Small intestine (tissue), 16 donors: ENCODE results near the gene HES5. TPM values are rescaled to one million over a fixed set of nuclear protein-coding genes. Genes with fewer than 3 reads are reported as not detected.
"Not testable (repeated sequence)": the region's sequence is repeated elsewhere in the genome, so short reads cannot be mapped to it uniquely, and the experiment has no call there.

Experiments
- DNase-seq, 2 donors: peaks; one replicate each; pipeline versions ENCODE4 v3.0.0 to v3.0.0-alpha.2; 2013
- FAIRE-seq: peaks from 2 replicates; lab custom pipeline; 2012; peaks lifted over from hg19 to GRCh38; lab: Jason Lieb, UNC
- H3K27ac ChIP-seq, 3 donors: one replicate each; pipeline ENCODE4 v1.5.1; 2013; ENCODE audit warnings: low read length in 2 of 3, mild to moderate bottlenecking in 2 of 3, control low read depth in 1 of 3, inconsistent platforms in 1 of 3, low read depth in 1 of 3, moderate library complexity in 1 of 3
- H3K27me3 ChIP-seq, 3 donors: one replicate each; pipeline ENCODE4 v1.6.1; 2013; ENCODE audit warnings: low read length in 3 of 3, inconsistent platforms in 1 of 3; ENCODE audit not compliant: control insufficient read depth in 3 of 3, insufficient read depth in 3 of 3
- H3K36me3 ChIP-seq, 3 donors: one replicate each; pipeline ENCODE4 v1.6.1; 2013; ENCODE audit warnings: low read length in 3 of 3, inconsistent platforms in 1 of 3, low read depth in 1 of 3, mild to moderate bottlenecking in 1 of 3, moderate library complexity in 1 of 3; ENCODE audit not compliant: control insufficient read depth in 3 of 3, insufficient read depth in 2 of 3
- H3K4me1 ChIP-seq, 3 donors: one replicate each; pipeline ENCODE4 v1.6.1; 2013; ENCODE audit warnings: low read length in 2 of 3, inconsistent platforms in 1 of 3, low read depth in 1 of 3, mild to moderate bottlenecking in 1 of 3, moderate library complexity in 1 of 3; ENCODE audit not compliant: control insufficient read depth in 3 of 3, insufficient read depth in 2 of 3
- H3K4me3 ChIP-seq, 3 donors: one replicate each; pipeline ENCODE4 v1.5.1; 2013; ENCODE audit warnings: low read length in 3 of 3, control low read depth in 1 of 3, inconsistent platforms in 1 of 3, low read depth in 1 of 3, mild to moderate bottlenecking in 1 of 3, moderate library complexity in 1 of 3
- H3K9me3 ChIP-seq, 2 donors: one replicate each; pipeline ENCODE4 v1.6.1; 2013; ENCODE audit warnings: low read depth in 1 of 2, low read length in 1 of 2; ENCODE audit not compliant: control insufficient read depth in 2 of 2, insufficient read depth in 1 of 2
- WGBS, 3 donors: extraction: QIAGEN DNeasy Blood & Tissue Kit; methylation state at CpG; one replicate each; pipeline ENCODE4 v1.1.7; 2013; 5-methylcytosine and 5-hydroxymethylcytosine counted together
- long read RNA-seq, 10 donors: transcript quantifications; one replicate each; lab custom pipeline, GENCODE V29; 2026
- polyA plus RNA-seq, 4 donors: library from polyadenylated mRNA; stranded (reverse) in 3 of 4; unstranded in 1 of 4; fragments of 200-250 nt in 3 of 4; fragments of 120-200 nt in 1 of 4; gene quantifications; one replicate each; pipeline versions ENCODE4 v1.2.1 to v1.2.3, GENCODE V29; 2013
- donor health status: healthy with polysubstance abuse.
- donor health status: control.
- donor health status: control.
- donor health status: Bipolar disorder and iron deficiency.
- donor health status: healthy.

Gene HES5, protein sequence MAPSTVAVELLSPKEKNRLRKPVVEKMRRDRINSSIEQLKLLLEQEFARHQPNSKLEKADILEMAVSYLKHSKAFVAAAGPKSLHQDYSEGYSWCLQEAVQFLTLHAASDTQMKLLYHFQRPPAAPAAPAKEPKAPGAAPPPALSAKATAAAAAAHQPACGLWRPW
- polyA plus RNA-seq = under 1 TPM in 2 of 4 donors, not detected in 2; 0.19 to 0.30 TPM
- long read RNA-seq, donor 1 = 0 reads
- long read RNA-seq, donor 2 = 0 reads
- long read RNA-seq, donor 3 = 0 reads
- long read RNA-seq, donor 4 = 0 reads
- long read RNA-seq, donor 5 = 0 reads
- long read RNA-seq, donor 6 = 0 reads
- long read RNA-seq, donor 7 = 0 reads
- long read RNA-seq, donor 8 = 0 reads
- long read RNA-seq, donor 9 = 0 reads
- long read RNA-seq, donor 10 = 0 reads

DNA sequence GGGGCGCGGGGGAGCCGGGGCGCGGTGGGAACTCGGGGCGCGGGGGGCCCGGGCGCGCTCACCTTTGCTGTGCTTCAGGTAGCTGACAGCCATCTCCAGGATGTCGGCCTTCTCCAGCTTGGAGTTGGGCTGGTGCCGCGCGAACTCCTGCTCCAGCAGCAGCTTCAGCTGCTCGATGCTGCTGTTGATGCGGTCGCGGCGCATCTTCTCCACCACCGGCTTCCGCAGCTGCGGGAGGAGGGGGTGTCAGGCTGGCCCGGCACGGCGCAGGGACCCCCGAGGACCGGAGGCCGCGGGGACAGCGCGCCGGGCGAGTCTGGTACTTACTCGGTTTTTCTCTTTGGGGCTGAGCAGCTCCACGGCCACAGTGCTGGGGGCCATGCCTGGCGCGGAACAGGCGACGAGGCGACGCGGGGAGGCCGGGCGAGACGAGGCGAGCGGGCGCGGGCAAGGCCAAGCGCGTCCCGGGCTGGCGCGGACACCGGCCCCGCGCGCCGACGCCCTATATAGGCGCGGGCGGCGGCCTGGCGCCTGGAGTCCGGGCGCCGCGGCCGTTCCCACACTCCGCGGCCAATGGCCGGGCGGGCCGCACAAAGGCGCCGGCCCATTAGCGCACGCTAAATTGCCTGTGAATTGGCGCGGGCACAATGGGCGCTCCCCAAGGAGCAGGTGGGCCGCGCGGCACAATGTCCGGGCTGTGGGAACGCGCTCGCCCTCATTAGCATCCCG, at the start of gene HES5:
HES5 (minus strand) TSS at position 480 of the 729 bp plus-strand sequence; CDS start at position 381, 99 bp downstream.
- Histone ChIP-seq H3K36me3 (peaks cover 0 to 4% (median 0%) of the 10 kb centered on the region in 3 donors), H3K4me3 (peak within 1 kb of the TSS in 2 of 3 donors; percentile 14 to 42), H3K9me3 (no peaks in the 10 kb centered on the region), H3K4me1 (peaks cover 6 to 44% (median 13%) of the 10 kb centered on the region in 3 donors), H3K27ac (no peak within 1 kb of the TSS), H3K27me3 (peaks cover 0 to 65% (median 10%) of the 10 kb centered on the region in 3 donors)
- FAIRE-seq = no peak
- whole genome bisulfite sequencing, 3 donors = 1% methylated on average over 41 to 91 of the region's 91 CpGs
- peak in 1 of 2 donors; percentile 58 for DNase-seq

DNA sequence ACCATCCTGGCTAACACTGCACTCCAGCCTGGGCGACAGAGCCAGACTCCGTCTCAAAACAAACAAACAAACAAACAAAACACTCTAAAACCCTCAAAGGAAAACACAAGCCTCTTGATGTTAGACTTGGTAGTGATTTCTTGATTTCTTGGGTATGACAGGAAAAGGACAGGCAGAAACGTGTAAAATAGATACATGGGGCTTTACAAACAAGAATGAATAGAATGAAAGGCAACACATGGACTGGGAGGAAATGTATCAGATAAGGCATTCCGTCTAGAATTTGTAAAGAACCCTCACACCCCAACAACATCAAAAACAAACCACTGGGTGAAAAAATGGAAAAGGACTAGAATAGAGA, 48.7 kb upstream of the HES5 start:
- FAIRE-seq (no peak), DNase-seq (no peak)
- H3K4me3 ChIP-seq = no peak overlapping the region
- H3K4me1 ChIP-seq = peaks cover 3 to 60% (median 5%) of the 10 kb centered on the region in 3 donors
- H3K27me3 ChIP-seq = no peaks in the 10 kb centered on the region
- 32 to 54% (median 44%) methylated on average over 4 of the region's 4 CpGs for WGBS, 3 donors
- H3K27ac ChIP-seq = peak overlapping the region; percentile 75 to 97 (median 95)
- H3K9me3 ChIP-seq = peaks cover 0 to 15% of the 10 kb centered on the region in 2 donors
- peaks cover 0 to 5% (median 0%) of the 10 kb centered on the region in 3 donors for H3K36me3 ChIP-seq

DNA sequence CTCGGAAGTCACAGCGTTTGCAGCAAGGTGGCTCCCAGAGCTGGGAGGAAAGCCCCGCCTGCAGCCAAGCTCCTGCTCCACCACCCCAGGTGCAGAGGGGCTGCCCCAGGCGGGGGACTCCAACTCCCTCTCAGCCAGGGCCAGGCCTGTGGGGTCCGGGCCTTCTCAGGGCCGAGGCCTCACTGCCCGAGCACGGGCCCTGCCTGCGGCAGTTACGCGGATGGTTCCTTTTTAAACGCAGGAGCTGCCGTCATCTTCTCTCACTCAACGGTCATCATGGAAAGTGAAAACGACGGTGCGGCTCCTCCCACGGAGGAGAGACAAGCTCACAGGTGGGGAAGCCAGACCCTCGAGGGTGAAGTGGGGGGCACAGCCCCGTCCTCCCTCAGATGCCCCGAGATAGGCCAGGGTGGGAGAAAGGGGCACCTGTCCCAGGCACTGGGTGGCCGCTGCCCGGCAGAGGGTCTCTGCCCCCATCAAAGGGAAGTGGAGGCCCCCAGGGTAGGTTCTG, 47.6 kb upstream of the HES5 start:
- Histone ChIP-seq H3K9me3 (peaks cover 0 to 25% of the 10 kb centered on the region in 2 donors), H3K4me1 (peaks cover 0 to 49% (median 5%) of the 10 kb centered on the region in 3 donors), H3K27ac (peak overlapping the region; percentile 75 to 97 (median 95)), H3K4me3 (peak overlapping the region in 1 of 3 donors; percentile 33)
- not testable (repeated sequence) for H3K27me3 ChIP-seq, DNase-seq, H3K36me3 ChIP-seq, FAIRE-seq
- 41 to 55% (median 51%) methylated on average over 17 to 21 of the region's 23 CpGs for WGBS, 3 donors

DNA sequence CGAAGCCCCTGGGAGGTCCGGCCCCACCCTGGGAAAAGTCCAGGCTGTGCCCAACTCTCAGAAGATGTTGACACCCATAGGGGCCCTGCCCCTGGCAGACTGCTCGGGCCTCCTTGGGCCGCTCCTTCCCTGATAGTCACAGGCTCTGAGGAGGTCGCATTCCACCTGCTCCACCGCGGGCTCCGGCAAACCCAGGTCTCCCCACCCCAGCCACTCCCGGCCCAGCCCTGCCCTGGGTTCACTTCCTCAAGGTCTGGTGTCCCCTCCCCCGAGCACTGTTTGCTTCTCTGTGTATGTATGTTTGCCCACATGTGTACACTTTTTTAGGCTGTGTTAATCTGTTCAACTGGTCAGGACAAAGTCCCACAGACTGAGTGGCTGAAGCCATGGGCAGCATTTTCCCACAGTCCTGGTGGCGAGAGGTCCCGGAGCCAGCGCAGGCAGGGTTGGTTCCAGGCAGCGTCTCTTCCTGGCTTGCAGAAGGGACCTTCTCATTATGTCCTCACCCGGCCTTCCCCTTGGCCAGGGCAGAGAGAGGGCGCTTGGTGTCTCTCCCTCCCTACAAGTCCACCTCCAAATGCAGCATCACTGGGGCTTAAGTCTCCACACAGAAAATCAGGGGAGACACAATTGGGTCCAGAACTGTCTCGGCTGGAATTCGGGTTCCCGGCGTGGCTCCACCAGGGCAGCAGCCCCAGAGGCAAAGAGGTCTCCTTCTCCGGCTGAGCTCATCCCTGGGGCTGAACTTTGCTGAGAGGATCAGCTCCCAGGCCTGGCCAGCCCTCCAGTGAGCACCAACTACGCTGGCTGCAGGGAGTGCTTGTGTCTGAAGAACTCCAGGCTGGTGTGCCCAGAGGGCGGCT, 46.0 kb upstream of the HES5 start:
- peak; percentile 97 to 99 for DNase-seq
- Histone ChIP-seq H3K4me3 (peak overlapping the region in 2 of 3 donors; percentile 2 to 5), H3K4me1 (peaks cover 0 to 48% (median 7%) of the 10 kb centered on the region in 3 donors), H3K9me3 (peaks cover 0 to 40% of the 10 kb centered on the region in 2 donors), H3K27me3 (no peaks in the 10 kb centered on the region), H3K27ac (peak overlapping the region; percentile 84 to 98 (median 95)), H3K36me3 (no peaks in the 10 kb centered on the region)
- WGBS, 3 donors = 23 to 49% (median 34%) methylated on average over 23 of the region's 23 CpGs
- no peak for FAIRE-seq

DNA sequence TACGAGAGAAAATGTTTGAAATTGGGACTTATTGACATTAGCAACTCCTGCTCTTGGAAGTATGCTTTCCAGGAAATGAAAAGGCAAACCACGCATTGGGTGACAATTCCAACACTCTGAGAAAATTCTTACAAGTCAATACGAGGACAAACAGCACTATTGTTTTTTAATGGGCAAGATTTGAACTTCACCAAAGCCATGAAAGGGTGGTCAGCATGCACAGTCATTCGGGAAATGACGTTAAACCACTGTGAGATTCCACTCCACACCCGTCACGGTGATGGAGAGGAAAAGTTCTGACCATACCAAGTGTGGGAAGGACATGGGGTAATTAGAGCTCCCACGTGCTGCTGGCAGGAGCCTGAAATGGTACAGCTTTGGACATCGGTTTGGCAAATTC, 44.3 kb upstream of the HES5 start:
- Histone ChIP-seq H3K27ac (peak overlapping the region in 1 of 3 donors; percentile 5), H3K36me3 (peaks cover 0 to 5% (median 0%) of the 10 kb centered on the region in 3 donors), H3K4me1 (peaks cover 0 to 48% (median 7%) of the 10 kb centered on the region in 3 donors), H3K4me3 (no peak overlapping the region), H3K27me3 (no peaks in the 10 kb centered on the region), H3K9me3 (peaks cover 0 to 50% of the 10 kb centered on the region in 2 donors)
- no peak for FAIRE-seq
- WGBS, 3 donors = 86 to 94% (median 88%) methylated on average over 9 of the region's 9 CpGs
- DNase-seq = no peak

DNA sequence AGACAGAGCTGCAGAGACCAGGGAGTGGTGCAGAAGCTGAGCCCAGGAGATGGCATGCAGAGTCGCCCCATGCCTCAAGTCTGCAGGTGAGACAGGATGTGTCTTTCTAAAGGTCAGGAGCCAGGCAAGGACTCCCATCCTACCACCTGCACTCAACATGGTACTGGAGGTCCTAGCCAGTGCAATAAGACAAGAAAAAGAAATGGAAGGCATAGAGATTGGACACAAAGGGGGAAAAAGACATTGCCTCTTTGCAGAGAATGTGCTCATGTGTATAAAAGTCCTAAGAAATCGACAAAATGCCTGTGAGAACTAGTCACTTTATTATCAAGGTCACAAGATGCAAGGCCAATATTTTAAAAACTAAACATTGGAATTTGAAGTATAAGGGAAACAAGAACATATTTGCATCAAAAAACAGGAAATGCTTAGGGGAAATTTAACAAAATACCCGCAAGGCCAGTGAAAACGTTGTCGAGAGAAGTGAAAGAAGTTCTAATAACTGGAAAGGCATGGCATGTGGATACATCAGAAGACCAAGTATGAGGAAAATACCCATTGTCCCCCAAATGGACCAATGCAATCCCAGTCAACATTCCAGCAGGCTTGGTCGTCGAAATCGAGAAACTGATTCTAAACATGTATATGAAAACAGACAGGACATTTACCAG, 43.3 kb upstream of the HES5 start:
- FAIRE-seq = no peak
- Histone ChIP-seq H3K27me3 (no peaks in the 10 kb centered on the region), H3K36me3 (peaks cover 0 to 8% (median 0%) of the 10 kb centered on the region in 3 donors), H3K27ac (no peak overlapping the region), H3K4me1 (peaks cover 0 to 41% (median 2%) of the 10 kb centered on the region in 3 donors), H3K4me3 (no peak overlapping the region), H3K9me3 (peaks cover 0 to 50% of the 10 kb centered on the region in 2 donors)
- DNase-seq = no peak
- WGBS, 3 donors = 84 to 96% (median 87%) methylated on average over 8 of the region's 8 CpGs

DNA sequence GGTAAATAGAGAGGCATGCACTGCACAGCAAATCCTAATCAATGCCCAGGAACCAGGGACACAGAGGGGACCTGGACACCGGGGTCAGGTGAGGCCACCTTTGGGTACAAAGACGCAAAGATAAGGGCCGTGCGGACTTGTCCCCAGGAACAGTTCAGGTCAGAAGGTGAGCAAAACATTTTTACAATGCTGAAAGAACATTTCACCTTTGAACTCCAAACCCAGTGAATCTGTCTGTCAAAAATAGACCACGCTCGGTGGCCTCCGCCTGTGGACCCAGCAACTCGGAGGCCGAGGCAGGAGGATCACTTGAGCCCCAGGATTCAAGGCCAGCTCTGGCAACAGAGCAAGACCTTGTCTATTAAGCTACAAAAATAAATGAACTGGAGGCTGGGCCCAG, 41.3 kb upstream of the HES5 start:
- FAIRE-seq (no peak), DNase-seq (peak in 1 of 2 donors; percentile 68)
- no peak overlapping the region for H3K4me3 ChIP-seq
- H3K27ac ChIP-seq = no peak overlapping the region
- 54 to 79% (median 62%) methylated on average over 9 of the region's 9 CpGs for WGBS, 3 donors
- peaks cover 0 to 15% (median 0%) of the 10 kb centered on the region in 3 donors for H3K36me3 ChIP-seq
- H3K9me3 ChIP-seq = peaks cover 0 to 50% of the 10 kb centered on the region in 2 donors
- peaks cover 0 to 33% (median 2%) of the 10 kb centered on the region in 3 donors for H3K4me1 ChIP-seq
- H3K27me3 ChIP-seq = no peaks in the 10 kb centered on the region
